ENCODE measurements around the gene LMX1B.
"Not testable (repeated sequence)": the region's sequence is repeated elsewhere in the genome, so short reads cannot be mapped to it uniquely, and the experiment has no call there.

Gene LMX1B

GRCh38 chr9:126704892-126705766 lies 91.4 kb downstream of the LMX1B start:
- no peak overlapping the region; the same call in 1 of the 2 replicates for H3K27ac ChIP-seq
- peak; percentile 94 for TF ChIP-seq CTCF (conservative IDR thresholded peaks at IDR 0.05)
- no peak for TF ChIP-seq ZFX (IDR thresholded peaks at IDR 0.05)

GRCh38 chr9:126705767-126706697 lies 92.3 kb downstream of the LMX1B start:
- TF ChIP-seq CTCF (conservative IDR thresholded peaks at IDR 0.05) (peak; percentile 86), ZFX (IDR thresholded peaks at IDR 0.05) (no peak)
- no peak overlapping the region; the same call in 1 of the 2 replicates for H3K27ac ChIP-seq

- peak; percentile 47 for TF ChIP-seq CTCF (conservative IDR thresholded peaks at IDR 0.05)
- no peak for TF ChIP-seq ZFX (IDR thresholded peaks at IDR 0.05)
- no peak overlapping the region for H3K27ac ChIP-seq
These were observed 92.9 kb downstream of the LMX1B start for GRCh38 chr9:126706698-126707053.

- TF ChIP-seq ZFX (IDR thresholded peaks at IDR 0.05) (no peak), CTCF (conservative IDR thresholded peaks at IDR 0.05) (no peak)
- H3K27ac ChIP-seq: no peak overlapping the region
These were observed 93.4 kb downstream of the LMX1B start for GRCh38 chr9:126707083-126707482.

GRCh38 chr9:126707712-126708111 lies 94.0 kb downstream of the LMX1B start:
- H3K27ac ChIP-seq: not testable (repeated sequence)

- no peak for TF ChIP-seq ZFX (IDR thresholded peaks at IDR 0.05)
- TF ChIP-seq CTCF (conservative IDR thresholded peaks at IDR 0.05): no peak
- no peak overlapping the region for H3K27ac ChIP-seq
These were observed 94.5 kb downstream of the LMX1B start for GRCh38 chr9:126708178-126708577.

GRCh38 chr9:126709241-126709640 lies 95.5 kb downstream of the LMX1B start:
- TF ChIP-seq ZFX (IDR thresholded peaks at IDR 0.05): no peak
- no peak for TF ChIP-seq CTCF (conservative IDR thresholded peaks at IDR 0.05)
- H3K27ac ChIP-seq: no peak overlapping the region

Measured in C4-2B (cell line).